C4-2B (cell line): ENCODE data around the gene LNPK.

Experiments used
- CTCF ChIP-seq: fragments of 450-650 bp; conservative IDR thresholded peaks from 2 replicates; pipeline ENCODE4 v1.5.1; 2017; ENCODE audit warnings: mild to moderate bottlenecking
- ZFX ChIP-seq: fragments of 450-650 bp; IDR thresholded peaks from 2 replicates; pipeline ENCODE4 v1.6.1; 2017

GRCh38 chr2:175883586-175884194 is 118.4 kb downstream of the LNPK start:
- TF ChIP-seq CTCF: no peak
- TF ChIP-seq ZFX: no peak
